Fibroblast of villous mesenchyme (primary cell): Measurements from ENCODE around the gene SLITRK1. TPM values are rescaled to one million over a fixed set of nuclear protein-coding genes. Genes with fewer than 3 reads are reported as not detected.

Experiments used
- DNase-seq: peaks from one replicate; pipeline ENCODE4 v3.0.0-alpha.2; 2010; ENCODE audit warnings: low read depth
- H3K4me3 ChIP-seq: 2 replicates; pipeline ENCODE4 v1.5.1; 2011; ENCODE audit warnings: low read depth, mild to moderate bottlenecking, low read length
- CTCF ChIP-seq: IDR thresholded peaks from 2 replicates; pipeline ENCODE4 v1.5.1; 2012; ENCODE audit warnings: low read depth, mild to moderate bottlenecking, low read length; ENCODE audit not compliant: insufficient read depth
- total RNA-seq: library from RNA; depleted of rRNA; stranded (reverse); fragments of >200 nt; gene quantifications from 2 replicates; pipeline ENCODE4 v1.2.3, GENCODE V29; 2012

SLITRK1 gene, protein sequence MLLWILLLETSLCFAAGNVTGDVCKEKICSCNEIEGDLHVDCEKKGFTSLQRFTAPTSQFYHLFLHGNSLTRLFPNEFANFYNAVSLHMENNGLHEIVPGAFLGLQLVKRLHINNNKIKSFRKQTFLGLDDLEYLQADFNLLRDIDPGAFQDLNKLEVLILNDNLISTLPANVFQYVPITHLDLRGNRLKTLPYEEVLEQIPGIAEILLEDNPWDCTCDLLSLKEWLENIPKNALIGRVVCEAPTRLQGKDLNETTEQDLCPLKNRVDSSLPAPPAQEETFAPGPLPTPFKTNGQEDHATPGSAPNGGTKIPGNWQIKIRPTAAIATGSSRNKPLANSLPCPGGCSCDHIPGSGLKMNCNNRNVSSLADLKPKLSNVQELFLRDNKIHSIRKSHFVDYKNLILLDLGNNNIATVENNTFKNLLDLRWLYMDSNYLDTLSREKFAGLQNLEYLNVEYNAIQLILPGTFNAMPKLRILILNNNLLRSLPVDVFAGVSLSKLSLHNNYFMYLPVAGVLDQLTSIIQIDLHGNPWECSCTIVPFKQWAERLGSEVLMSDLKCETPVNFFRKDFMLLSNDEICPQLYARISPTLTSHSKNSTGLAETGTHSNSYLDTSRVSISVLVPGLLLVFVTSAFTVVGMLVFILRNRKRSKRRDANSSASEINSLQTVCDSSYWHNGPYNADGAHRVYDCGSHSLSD
- total RNA-seq, result not detected in 2 replicates

DNA sequence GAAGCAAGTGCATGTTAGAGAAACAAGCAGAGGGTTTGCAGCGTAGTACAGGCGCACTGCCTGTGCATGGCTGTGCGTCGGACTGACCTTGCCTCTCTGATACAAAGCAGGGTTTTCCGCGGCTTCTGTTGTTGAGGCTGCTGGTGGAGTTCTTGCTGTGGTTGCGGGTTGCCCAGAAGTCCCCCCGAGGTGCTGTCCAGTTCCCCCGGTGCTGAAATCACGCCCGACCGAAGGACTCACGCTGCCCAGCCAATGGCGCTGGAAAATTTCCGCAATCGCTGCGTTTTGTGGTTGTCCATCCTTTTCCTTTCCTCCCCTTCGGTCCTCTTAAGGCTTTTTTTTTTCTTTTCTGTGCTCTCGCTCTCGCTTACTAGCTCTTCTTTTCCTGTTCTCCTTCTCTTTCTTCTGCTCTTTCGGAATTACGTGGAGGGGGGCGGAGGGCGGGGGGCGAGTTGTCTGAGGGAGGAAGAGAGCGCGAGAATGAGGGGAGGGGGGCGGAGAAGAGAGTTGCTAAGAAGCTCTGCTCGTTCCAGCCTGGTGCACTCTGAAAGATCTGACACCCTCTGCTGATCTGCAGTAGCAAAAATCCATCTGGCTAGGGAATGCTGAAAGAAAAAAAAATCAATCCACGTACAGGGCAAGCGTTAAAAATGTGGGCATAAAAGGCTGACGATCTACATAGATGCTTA, at the start of gene SLITRK1:
TSS of gene SLITRK1 (minus strand) at position 558 of the 689 bp plus-strand sequence. CDS start 967 bp downstream, outside the sequence.
- no peak within 1 kb of the TSS for H3K4me3 ChIP-seq

DNA sequence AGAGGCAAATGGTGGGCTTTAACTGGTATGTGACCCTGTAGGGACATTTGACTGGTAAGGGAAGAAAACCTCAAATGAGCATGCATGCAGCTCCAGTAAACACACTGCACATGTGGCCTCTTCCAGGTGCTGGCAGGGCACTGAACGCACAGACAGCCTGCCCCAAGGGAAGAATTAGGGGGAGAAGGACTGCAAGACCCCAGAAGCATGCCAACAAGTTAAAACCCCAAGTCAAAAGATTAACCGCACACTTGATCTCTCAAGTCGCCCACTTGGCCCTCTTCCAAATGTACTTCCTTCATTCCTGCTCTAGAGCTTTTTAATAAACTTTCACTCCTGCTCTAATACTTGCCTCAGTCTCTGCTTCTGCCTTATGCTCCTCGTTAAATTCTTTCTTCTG, 46.9 kb upstream of the SLITRK1 start:
- TF ChIP-seq CTCF, result no peak
- no peak overlapping the region for H3K4me3 ChIP-seq
- no peak for DNase-seq

More for the DNA sequence above, at the start of gene SLITRK1:
- no peak for DNase-seq
- TF ChIP-seq CTCF, result no peak

- no peak for DNase-seq
- TF ChIP-seq CTCF, result no peak
- no peak overlapping the region for H3K4me3 ChIP-seq
These were observed 37.5 kb upstream of the SLITRK1 start for GRCh38 chr13:83919775-83920174.

DNA sequence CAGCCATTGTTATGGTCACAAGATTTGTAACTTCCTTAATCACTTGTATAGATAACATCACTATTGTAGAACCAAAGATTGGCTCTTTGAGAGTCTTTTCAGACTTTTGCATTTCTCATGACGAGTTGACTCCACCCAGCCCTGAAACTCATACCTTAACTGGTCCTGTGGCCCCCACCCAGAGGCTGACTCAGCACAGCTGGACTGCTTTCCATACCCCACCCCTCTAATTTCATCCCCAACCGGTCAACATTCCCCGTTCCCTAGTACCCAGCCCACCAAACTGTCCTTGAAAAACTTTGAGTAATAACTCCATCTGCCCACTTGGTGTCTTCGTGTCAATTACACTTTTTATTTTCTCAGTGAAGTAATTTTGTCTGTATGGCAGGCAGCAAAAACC, 32.1 kb upstream of the SLITRK1 start:
- H3K4me3 ChIP-seq, result no peak overlapping the region
- no peak for TF ChIP-seq CTCF
- no peak for DNase-seq

DNA sequence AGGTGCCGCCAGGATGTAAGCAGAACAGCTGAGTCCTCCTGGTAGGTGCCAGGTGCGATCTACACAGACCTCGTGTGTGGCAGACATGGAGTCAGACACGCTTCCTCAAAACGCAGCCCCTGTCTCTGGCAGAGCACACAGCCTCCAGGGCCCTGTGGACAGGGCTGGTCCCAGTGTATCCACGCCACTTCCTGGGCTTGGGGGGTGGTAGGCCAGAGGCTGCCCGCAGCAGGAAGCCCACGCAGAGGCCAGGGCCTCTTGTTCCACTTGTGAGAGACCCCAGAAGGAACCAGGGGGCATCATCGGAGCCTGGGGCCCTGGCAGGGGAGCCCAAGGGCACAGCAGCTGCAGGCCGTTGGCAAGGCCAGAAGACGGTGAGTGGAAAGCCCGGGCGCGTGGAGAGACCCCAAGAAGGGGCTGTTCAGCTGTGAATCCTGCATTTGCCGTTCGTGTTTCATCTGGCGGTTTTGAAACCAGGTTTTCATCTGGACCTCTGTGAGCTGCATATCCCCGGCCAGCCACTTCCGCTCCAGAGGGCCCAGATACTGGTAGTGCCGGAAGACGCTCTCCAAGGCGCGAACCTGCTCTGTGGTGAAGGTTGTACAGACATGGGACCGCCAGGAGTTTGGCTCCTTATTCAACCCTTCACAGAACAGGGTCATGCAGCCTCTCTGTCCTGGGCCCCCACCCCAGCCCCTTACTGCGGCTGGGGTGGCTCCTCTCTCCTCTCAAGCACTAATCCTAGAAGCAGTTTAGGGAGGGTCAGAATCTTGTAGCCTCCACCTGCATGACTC, 25.1 kb upstream of the SLITRK1 start:
- DNase-seq, result no peak
- no peak overlapping the region for H3K4me3 ChIP-seq
- TF ChIP-seq CTCF, result no peak

- no peak for TF ChIP-seq CTCF
- no peak overlapping the region for H3K4me3 ChIP-seq
- no peak for DNase-seq
These were observed 24.1 kb upstream of the SLITRK1 start for GRCh38 chr13:83906240-83906820.
